HFFc6 (cell line): ENCODE measurements around the gene OCSTAMP. TPM values are rescaled to one million over a fixed set of nuclear protein-coding genes. Genes with fewer than 3 reads are reported as not detected.

Experiments used
- DNase-seq: peaks from one replicate; pipeline ENCODE4 v3.0.0-alpha.2; 2018
- H3K27ac Mint-ChIP-seq: 2 replicates; pipeline ENCODE4 v1.8.0; 2020; ENCODE audit warnings: mild to moderate bottlenecking, mixed read lengths
- H3K27me3 Mint-ChIP-seq: 2 replicates; pipeline ENCODE4 v1.8.0; 2021; ENCODE audit warnings: mild to moderate bottlenecking, moderate library complexity, mixed read lengths; ENCODE audit not compliant: insufficient read depth
- H3K36me3 Mint-ChIP-seq: 2 replicates; pipeline ENCODE4 v1.8.0; 2021; ENCODE audit warnings: low read depth, mixed read lengths
- H3K4me1 Mint-ChIP-seq: 2 replicates; pipeline ENCODE4 v1.8.0; 2020; ENCODE audit warnings: low read depth, mixed read lengths
- H3K4me3 Mint-ChIP-seq: 2 replicates; pipeline ENCODE4 v1.8.0; 2020; ENCODE audit warnings: mild to moderate bottlenecking, moderate library complexity, mixed read lengths
- H3K9me3 Mint-ChIP-seq: 2 replicates; pipeline ENCODE4 v1.8.0; 2020; ENCODE audit warnings: mild to moderate bottlenecking, mixed read lengths
- CTCF ChIP-seq: fragments of 200-600 bp; sonication (generic); IDR thresholded peaks from 2 replicates; pipeline ENCODE4 v1.5.0; 2021; ENCODE audit warnings: antibody characterized with exemption, mild to moderate bottlenecking
- long read RNA-seq: library from polyadenylated mRNA; unstranded; transcript quantifications from one replicate; pipeline ENCODE4 v2.0.0, GENCODE V29; 2019
- total RNA-seq, 6 experiments: library from RNA; stranded (reverse); fragmentation: NEBNext Ultra II Directional; extraction: Animal tissue kit (Norgen Biotek cat#: 25700); gene quantifications; 2 replicates in 1 of 6; 3 replicates in 5 of 6; pipeline ENCODE4 v1.2.3, GENCODE V29; 2021

Gene OCSTAMP
- not detected for total RNA-seq
- long read RNA-seq: 0 reads

- no peak for TF ChIP-seq CTCF
- Mint-ChIP-seq H3K4me3 (no peak within 1 kb of the TSS), H3K4me1 (no peaks in the 10 kb centered on the region), H3K9me3 (no peaks in the 10 kb centered on the region), H3K27me3 (peaks cover 3% of the 10 kb centered on the region; the same call in 1 of the 2 replicates), H3K36me3 (no peaks in the 10 kb centered on the region), H3K27ac (no peak within 1 kb of the TSS)
- no peak for DNase-seq
These were observed at the start of gene OCSTAMP for GRCh38 chr20:46550461-46550860. TSS of gene OCSTAMP (minus strand) at chr20:46550654. CDS start at chr20:46550560, 94 bp downstream.

- Mint-ChIP-seq H3K4me3 (no peak overlapping the region), H3K27me3 (peaks cover 2% of the 10 kb centered on the region; the same call in 1 of the 2 replicates), H3K36me3 (no peaks in the 10 kb centered on the region), H3K4me1 (no peaks in the 10 kb centered on the region), H3K9me3 (0 out of 2 replicates have a peak, but pooled peaks cover 3% of the 10 kb centered on the region), H3K27ac (no peak overlapping the region)
- TF ChIP-seq CTCF: no peak
- no peak for DNase-seq
These were observed 49.0 kb upstream of the OCSTAMP start for GRCh38 chr20:46599227-46599987.

- Mint-ChIP-seq H3K36me3 (no peaks in the 10 kb centered on the region), H3K9me3 (no peaks in the 10 kb centered on the region), H3K27ac (no peak overlapping the region), H3K4me3 (no peak overlapping the region), H3K4me1 (no peaks in the 10 kb centered on the region), H3K27me3 (peaks cover 2% of the 10 kb centered on the region)
- TF ChIP-seq CTCF: no peak
- DNase-seq: no peak
These were observed 45.5 kb upstream of the OCSTAMP start for GRCh38 chr20:46595933-46596332.

GRCh38 chr20:46594725-46595124 is 44.3 kb upstream of the OCSTAMP start:
- no peaks in the 10 kb centered on the region for H3K9me3 Mint-ChIP-seq
- H3K36me3 Mint-ChIP-seq: no peaks in the 10 kb centered on the region
- H3K27me3 Mint-ChIP-seq: peaks cover 2% of the 10 kb centered on the region
- no peak for DNase-seq
- TF ChIP-seq CTCF: no peak
- no peaks in the 10 kb centered on the region for H3K4me1 Mint-ChIP-seq
- H3K4me3 Mint-ChIP-seq: no peak overlapping the region
- H3K27ac Mint-ChIP-seq: no peak overlapping the region

- Mint-ChIP-seq H3K9me3 (no peaks in the 10 kb centered on the region), H3K4me3 (no peak overlapping the region), H3K36me3 (no peaks in the 10 kb centered on the region), H3K27ac (no peak overlapping the region), H3K4me1 (no peaks in the 10 kb centered on the region), H3K27me3 (peaks cover 2% of the 10 kb centered on the region)
- peak; percentile 2; the same call in 1 of the 2 replicates for TF ChIP-seq CTCF
- no peak for DNase-seq
These were observed 42.3 kb upstream of the OCSTAMP start for GRCh38 chr20:46592580-46593362.
